Memory B cell (primary cell): ENCODE data around the gene ARPP21.

Experiments
- ATAC-seq: fragments of 150-1000 bp; cut with Tn5 transposase; 2 replicates; pipeline ENCODE4 v1.10.0; 2021; ENCODE audit warnings: low read depth, mild to moderate bottlenecking, moderate library complexity
- DNase-seq, 2 donors: peaks; one replicate each; pipeline ENCODE4 v3.0.0; 2022; ENCODE audit warnings: low spot score in 2 of 2
- H3K27ac Mint-ChIP-seq: one replicate; pipeline ENCODE4 v1.8.0; 2022; ENCODE audit warnings: mild to moderate bottlenecking, moderate library complexity, mixed read lengths
- H3K27me3 Mint-ChIP-seq: one replicate; pipeline ENCODE4 v1.8.0; 2022; ENCODE audit warnings: mixed read lengths
- H3K36me3 Mint-ChIP-seq: one replicate; pipeline ENCODE4 v1.8.0; 2022; ENCODE audit warnings: mild to moderate bottlenecking, mixed read lengths
- H3K4me1 Mint-ChIP-seq: one replicate; pipeline ENCODE4 v1.8.0; 2022; ENCODE audit warnings: mixed read lengths
- H3K4me3 Mint-ChIP-seq: one replicate; pipeline ENCODE4 v1.8.0; 2022; ENCODE audit warnings: mild to moderate bottlenecking, moderate library complexity, mixed read lengths
- H3K9me3 Mint-ChIP-seq: one replicate; pipeline ENCODE4 v1.8.0; 2022; ENCODE audit warnings: mixed read lengths

The ARPP21 gene

GRCh38 chr3:35651426-35651825 is 12.1 kb downstream of the ARPP21 start:
- no peak for DNase-seq
- no peaks in the 10 kb centered on the region for H3K4me1 Mint-ChIP-seq
- no peaks in the 10 kb centered on the region for H3K9me3 Mint-ChIP-seq
- ATAC-seq = no peak
- H3K27me3 Mint-ChIP-seq = no peaks in the 10 kb centered on the region
- no peak overlapping the region for H3K27ac Mint-ChIP-seq
- no peak overlapping the region for H3K4me3 Mint-ChIP-seq
- no peaks in the 10 kb centered on the region for H3K36me3 Mint-ChIP-seq

DNA sequence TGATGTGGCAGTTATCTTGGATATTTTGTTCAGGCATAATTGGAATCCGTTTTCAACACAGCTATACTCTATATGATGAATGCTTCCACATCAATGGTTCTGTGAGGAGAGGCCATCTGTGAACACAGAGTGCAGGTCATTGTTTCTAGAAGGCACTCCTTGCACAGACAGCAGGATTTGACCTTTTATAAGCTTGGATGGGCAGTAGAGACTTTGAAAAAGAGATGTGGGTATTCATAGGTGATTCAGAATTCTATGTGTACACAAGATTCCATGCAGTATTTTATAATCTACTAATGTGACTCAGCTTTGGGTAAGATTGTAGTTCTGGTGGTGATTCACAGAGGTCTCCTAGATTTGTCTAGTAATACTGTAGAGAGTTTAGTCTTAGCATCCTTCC is 12.5 kb downstream of the ARPP21 start:
- no peak for DNase-seq

GRCh38 chr3:35653347-35653746 is 14.0 kb downstream of the ARPP21 start:
- no peak for ATAC-seq
- no peaks in the 10 kb centered on the region for H3K4me1 Mint-ChIP-seq
- no peaks in the 10 kb centered on the region for H3K36me3 Mint-ChIP-seq
- H3K9me3 Mint-ChIP-seq = no peaks in the 10 kb centered on the region
- DNase-seq = no peak
- H3K4me3 Mint-ChIP-seq = no peak overlapping the region
- H3K27ac Mint-ChIP-seq = no peak overlapping the region
- H3K27me3 Mint-ChIP-seq = no peaks in the 10 kb centered on the region

More for the DNA sequence above, 12.5 kb downstream of the ARPP21 start:
- Mint-ChIP-seq H3K9me3 (no peaks in the 10 kb centered on the region), H3K27me3 (no peaks in the 10 kb centered on the region), H3K4me3 (no peak overlapping the region), H3K36me3 (no peaks in the 10 kb centered on the region), H3K4me1 (no peaks in the 10 kb centered on the region), H3K27ac (no peak overlapping the region)
- no peak for ATAC-seq

GRCh38 chr3:35654476-35654875 is 15.2 kb downstream of the ARPP21 start:
- Mint-ChIP-seq H3K27ac (no peak overlapping the region), H3K4me3 (no peak overlapping the region), H3K36me3 (no peaks in the 10 kb centered on the region), H3K27me3 (no peaks in the 10 kb centered on the region), H3K9me3 (no peaks in the 10 kb centered on the region), H3K4me1 (no peaks in the 10 kb centered on the region)
- DNase-seq (no peak), ATAC-seq (no peak)

DNA sequence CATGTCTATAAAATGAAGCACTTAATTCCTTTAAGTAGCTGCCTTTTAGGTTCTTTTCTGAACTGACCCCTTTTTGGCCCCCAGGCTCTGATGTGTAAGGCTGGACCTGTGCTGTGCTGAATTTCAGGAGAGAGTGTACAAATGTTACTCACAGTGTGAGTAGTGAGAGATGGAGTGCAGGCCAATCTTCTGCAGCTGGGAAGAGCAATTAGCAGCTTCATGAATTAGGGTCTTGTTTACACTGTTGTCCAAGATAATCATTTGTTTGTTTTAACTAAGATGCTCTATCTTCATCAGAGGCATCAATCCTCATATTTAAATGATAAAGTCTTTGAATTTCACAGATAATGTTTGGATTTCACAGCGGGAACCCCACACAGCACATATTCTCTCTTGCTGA is 19.4 kb downstream of the ARPP21 start:
- DNase-seq = no peak
- H3K27me3 Mint-ChIP-seq = peaks cover 2% of the 10 kb centered on the region
- no peak for ATAC-seq
- H3K27ac Mint-ChIP-seq = no peak overlapping the region
- H3K4me1 Mint-ChIP-seq = no peaks in the 10 kb centered on the region
- peaks cover 1% of the 10 kb centered on the region for H3K9me3 Mint-ChIP-seq
- H3K36me3 Mint-ChIP-seq = no peaks in the 10 kb centered on the region
- H3K4me3 Mint-ChIP-seq = no peak overlapping the region

- H3K27me3 Mint-ChIP-seq = peaks cover 2% of the 10 kb centered on the region
- no peak overlapping the region for H3K27ac Mint-ChIP-seq
- no peaks in the 10 kb centered on the region for H3K36me3 Mint-ChIP-seq
- ATAC-seq (no peak), DNase-seq (no peak)
- no peaks in the 10 kb centered on the region for H3K4me1 Mint-ChIP-seq
- H3K4me3 Mint-ChIP-seq = no peak overlapping the region
- peaks cover 1% of the 10 kb centered on the region for H3K9me3 Mint-ChIP-seq
These were observed 20.4 kb downstream of the ARPP21 start for GRCh38 chr3:35659768-35660167.

DNA sequence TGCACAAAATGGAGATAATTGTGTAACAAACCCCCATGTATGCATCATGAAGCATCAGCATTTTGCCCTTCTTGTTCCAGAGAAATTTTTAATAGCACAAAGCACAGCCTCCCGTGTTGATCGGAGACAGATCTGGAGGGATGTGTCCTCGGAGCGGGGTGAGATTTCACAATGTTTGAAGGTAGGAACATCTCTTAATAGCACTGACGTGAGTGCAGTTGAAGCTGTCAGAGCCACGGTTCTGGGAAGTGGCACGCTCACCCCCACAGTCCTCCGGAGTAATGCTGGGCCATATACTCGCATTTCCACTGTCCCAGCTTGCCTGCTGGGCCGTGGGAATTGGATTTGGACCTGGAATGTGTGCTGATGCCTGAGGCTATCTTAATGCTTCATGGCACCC is 24.1 kb downstream of the ARPP21 start:
- H3K27ac Mint-ChIP-seq = no peak overlapping the region
- no peak for ATAC-seq
- peaks cover 1% of the 10 kb centered on the region for H3K9me3 Mint-ChIP-seq
- H3K4me1 Mint-ChIP-seq = no peaks in the 10 kb centered on the region
- H3K36me3 Mint-ChIP-seq = no peaks in the 10 kb centered on the region
- no peak overlapping the region for H3K4me3 Mint-ChIP-seq
- DNase-seq = no peak
- H3K27me3 Mint-ChIP-seq = peaks cover 2% of the 10 kb centered on the region

DNA sequence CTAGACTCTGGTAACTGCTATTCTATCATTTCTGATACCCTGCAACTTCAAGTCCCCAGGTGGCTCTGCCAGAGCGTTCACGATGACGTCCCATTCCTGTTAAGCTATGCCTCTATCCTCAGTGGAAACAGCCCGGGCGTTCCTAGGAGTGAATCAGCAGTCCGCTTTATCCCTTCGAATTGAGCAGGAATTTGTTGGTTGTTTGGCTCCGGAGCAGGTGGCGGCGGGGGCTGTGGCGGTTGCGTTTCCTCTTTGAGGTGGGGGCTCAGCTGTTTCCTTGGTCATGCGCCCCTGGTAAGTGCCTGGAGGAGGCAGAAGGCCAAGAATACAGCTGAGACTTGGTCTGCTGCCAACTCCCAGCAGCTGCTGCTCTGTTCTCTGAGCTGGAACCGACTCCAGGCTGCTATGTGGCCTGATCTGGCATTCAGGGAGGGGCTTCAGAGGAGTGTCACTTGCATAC is 25.2 kb downstream of the ARPP21 start:
- H3K4me3 Mint-ChIP-seq = no peak overlapping the region
- H3K36me3 Mint-ChIP-seq = no peaks in the 10 kb centered on the region
- no peak overlapping the region for H3K27ac Mint-ChIP-seq
- H3K9me3 Mint-ChIP-seq = peaks cover 1% of the 10 kb centered on the region
- H3K27me3 Mint-ChIP-seq = peaks cover 2% of the 10 kb centered on the region
- no peak for ATAC-seq
- H3K4me1 Mint-ChIP-seq = no peaks in the 10 kb centered on the region
- no peak for DNase-seq

DNA sequence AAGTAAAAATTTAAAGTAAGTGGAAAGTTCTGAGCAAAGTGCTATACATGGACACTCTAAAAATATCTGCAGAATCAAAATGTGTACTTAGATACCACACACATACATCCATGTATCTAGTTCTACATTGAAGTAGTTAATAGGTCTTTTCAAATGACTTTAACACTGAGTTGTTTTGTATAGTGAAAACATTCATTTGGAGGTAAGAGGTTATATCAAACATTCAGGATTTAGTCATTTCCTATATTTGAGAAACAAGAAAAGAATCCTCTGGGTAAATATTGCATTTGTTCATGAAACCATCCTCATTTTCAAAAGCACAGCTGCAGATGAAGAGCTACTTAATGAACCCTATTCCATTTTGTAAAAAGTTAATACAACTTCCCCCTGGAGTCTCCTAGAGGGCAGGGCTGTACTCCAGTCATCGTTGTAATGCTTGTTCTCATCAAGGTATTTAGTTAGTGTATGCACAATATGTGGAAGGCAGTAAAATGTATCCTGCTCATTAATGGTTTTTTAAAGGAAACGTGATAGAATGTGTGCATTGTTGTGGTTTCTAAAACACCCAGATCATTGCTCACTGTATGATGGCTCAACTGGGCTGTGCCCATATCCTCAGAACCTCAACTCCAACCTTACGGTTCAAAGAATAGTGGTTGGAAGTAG is 26.2 kb downstream of the ARPP21 start:
- DNase-seq = no peak
- Mint-ChIP-seq H3K27ac (no peak overlapping the region), H3K9me3 (peaks cover 1% of the 10 kb centered on the region), H3K4me1 (no peaks in the 10 kb centered on the region), H3K36me3 (no peaks in the 10 kb centered on the region), H3K4me3 (no peak overlapping the region), H3K27me3 (peaks cover 2% of the 10 kb centered on the region)
- ATAC-seq = no peak

- DNase-seq (no peak), ATAC-seq (no peak)
- peaks cover 1% of the 10 kb centered on the region for H3K9me3 Mint-ChIP-seq
- no peak overlapping the region for H3K4me3 Mint-ChIP-seq
- no peak overlapping the region for H3K27ac Mint-ChIP-seq
- peaks cover 2% of the 10 kb centered on the region for H3K27me3 Mint-ChIP-seq
- H3K36me3 Mint-ChIP-seq = no peaks in the 10 kb centered on the region
- H3K4me1 Mint-ChIP-seq = no peaks in the 10 kb centered on the region
These were observed 27.6 kb downstream of the ARPP21 start for GRCh38 chr3:35666888-35667287.

- ATAC-seq (no peak), DNase-seq (no peak)
- Mint-ChIP-seq H3K27me3 (no peaks in the 10 kb centered on the region), H3K9me3 (no peaks in the 10 kb centered on the region), H3K4me1 (no peaks in the 10 kb centered on the region), H3K27ac (no peak overlapping the region), H3K4me3 (no peak overlapping the region), H3K36me3 (no peaks in the 10 kb centered on the region)
These were observed 31.2 kb downstream of the ARPP21 start for GRCh38 chr3:35670408-35670965.

- DNase-seq = no peak
- Mint-ChIP-seq H3K36me3 (no peaks in the 10 kb centered on the region), H3K4me1 (no peaks in the 10 kb centered on the region), H3K4me3 (no peak overlapping the region), H3K27me3 (peaks cover 2% of the 10 kb centered on the region), H3K27ac (no peak overlapping the region), H3K9me3 (no peaks in the 10 kb centered on the region)
- no peak for ATAC-seq
These were observed 32.2 kb downstream of the ARPP21 start for GRCh38 chr3:35671483-35671882.

DNA sequence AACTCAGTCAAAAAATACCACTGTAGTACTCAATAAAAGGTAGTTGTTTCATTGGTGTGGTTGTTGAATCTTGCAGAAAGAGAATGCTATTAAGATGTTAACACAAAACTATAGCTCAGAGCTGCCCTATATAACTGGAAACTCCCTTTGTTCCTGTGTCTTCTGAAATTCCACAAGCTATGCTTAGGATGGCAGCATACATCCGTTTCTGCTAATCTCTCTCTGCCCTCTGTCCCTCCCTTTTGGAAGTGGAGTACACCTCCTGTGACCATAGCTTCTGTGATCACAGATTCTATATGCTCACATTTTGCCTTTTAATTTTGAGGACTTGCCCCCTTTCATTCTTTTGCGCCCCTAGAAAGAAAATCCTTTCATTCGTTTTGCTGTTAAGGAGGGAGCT is 33.7 kb downstream of the ARPP21 start:
- Mint-ChIP-seq H3K27me3 (peaks cover 2% of the 10 kb centered on the region), H3K4me3 (no peak overlapping the region), H3K9me3 (no peaks in the 10 kb centered on the region), H3K36me3 (no peaks in the 10 kb centered on the region), H3K4me1 (no peaks in the 10 kb centered on the region), H3K27ac (no peak overlapping the region)
- ATAC-seq = no peak
- DNase-seq = no peak

GRCh38 chr3:35674451-35675109 is 35.3 kb downstream of the ARPP21 start:
- Mint-ChIP-seq H3K27ac (no peak overlapping the region), H3K9me3 (no peaks in the 10 kb centered on the region), H3K27me3 (peaks cover 2% of the 10 kb centered on the region), H3K4me3 (no peak overlapping the region), H3K36me3 (no peaks in the 10 kb centered on the region), H3K4me1 (no peaks in the 10 kb centered on the region)
- ATAC-seq = no peak
- no peak for DNase-seq

- ATAC-seq (no peak), DNase-seq (no peak)
- H3K4me1 Mint-ChIP-seq = no peaks in the 10 kb centered on the region
- no peak overlapping the region for H3K27ac Mint-ChIP-seq
- no peaks in the 10 kb centered on the region for H3K36me3 Mint-ChIP-seq
- H3K9me3 Mint-ChIP-seq = no peaks in the 10 kb centered on the region
- H3K27me3 Mint-ChIP-seq = peaks cover 2% of the 10 kb centered on the region
- no peak overlapping the region for H3K4me3 Mint-ChIP-seq
These were observed 35.9 kb downstream of the ARPP21 start for GRCh38 chr3:35675206-35675605.
